Measurements from ENCODE around the gene EHD2. TPM values are rescaled to one million over a fixed set of nuclear protein-coding genes. Genes with fewer than 3 reads are reported as not detected.

EHD2 gene
- total RNA-seq, 6 experiments from 2014 or later: 321 to 395 (median 334) TPM

DNA sequence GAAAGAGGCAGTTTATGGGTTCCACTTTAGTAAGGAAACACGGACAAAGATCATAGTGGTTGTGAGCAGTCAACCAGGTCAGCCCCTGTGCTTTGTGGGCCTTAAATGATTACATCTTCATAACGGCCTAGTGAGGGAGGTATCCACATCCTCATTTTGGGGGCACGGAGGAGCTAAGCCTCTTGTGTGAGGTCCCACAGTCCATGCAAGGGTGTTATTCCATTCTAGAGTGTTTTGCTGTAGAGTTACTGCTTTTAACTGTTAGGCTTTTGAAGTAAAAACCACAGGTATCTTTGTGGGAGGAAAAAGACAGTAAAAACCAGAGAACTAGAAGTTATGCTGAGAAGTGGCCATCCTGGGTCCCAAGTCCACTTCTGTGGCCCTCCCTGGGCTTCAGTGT, 36.1 kb downstream of the EHD2 start:
- H3K9me3 Mint-ChIP-seq: 0 out of 2 replicates have a peak, but pooled peaks cover 4% of the 10 kb centered on the region
- H3K27ac Mint-ChIP-seq: no peak overlapping the region; the same call in 1 of the 2 replicates
- peaks cover 36% of the 10 kb centered on the region for H3K36me3 Mint-ChIP-seq (ENCODE audit: low read depth)
- H3K27me3 Mint-ChIP-seq (ENCODE audit: insufficient read depth): peaks cover 36% of the 10 kb centered on the region
- no peak overlapping the region for H3K4me3 Mint-ChIP-seq
- DNase-seq: no peak
- H3K4me1 Mint-ChIP-seq (ENCODE audit: low read depth): peaks cover 14% of the 10 kb centered on the region
- TF ChIP-seq, protein P1, sequence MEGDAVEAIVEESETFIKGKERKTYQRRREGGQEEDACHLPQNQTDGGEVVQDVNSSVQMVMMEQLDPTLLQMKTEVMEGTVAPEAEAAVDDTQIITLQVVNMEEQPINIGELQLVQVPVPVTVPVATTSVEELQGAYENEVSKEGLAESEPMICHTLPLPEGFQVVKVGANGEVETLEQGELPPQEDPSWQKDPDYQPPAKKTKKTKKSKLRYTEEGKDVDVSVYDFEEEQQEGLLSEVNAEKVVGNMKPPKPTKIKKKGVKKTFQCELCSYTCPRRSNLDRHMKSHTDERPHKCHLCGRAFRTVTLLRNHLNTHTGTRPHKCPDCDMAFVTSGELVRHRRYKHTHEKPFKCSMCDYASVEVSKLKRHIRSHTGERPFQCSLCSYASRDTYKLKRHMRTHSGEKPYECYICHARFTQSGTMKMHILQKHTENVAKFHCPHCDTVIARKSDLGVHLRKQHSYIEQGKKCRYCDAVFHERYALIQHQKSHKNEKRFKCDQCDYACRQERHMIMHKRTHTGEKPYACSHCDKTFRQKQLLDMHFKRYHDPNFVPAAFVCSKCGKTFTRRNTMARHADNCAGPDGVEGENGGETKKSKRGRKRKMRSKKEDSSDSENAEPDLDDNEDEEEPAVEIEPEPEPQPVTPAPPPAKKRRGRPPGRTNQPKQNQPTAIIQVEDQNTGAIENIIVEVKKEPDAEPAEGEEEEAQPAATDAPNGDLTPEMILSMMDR (IDR thresholded peaks at IDR 0.05): no peak

DNA sequence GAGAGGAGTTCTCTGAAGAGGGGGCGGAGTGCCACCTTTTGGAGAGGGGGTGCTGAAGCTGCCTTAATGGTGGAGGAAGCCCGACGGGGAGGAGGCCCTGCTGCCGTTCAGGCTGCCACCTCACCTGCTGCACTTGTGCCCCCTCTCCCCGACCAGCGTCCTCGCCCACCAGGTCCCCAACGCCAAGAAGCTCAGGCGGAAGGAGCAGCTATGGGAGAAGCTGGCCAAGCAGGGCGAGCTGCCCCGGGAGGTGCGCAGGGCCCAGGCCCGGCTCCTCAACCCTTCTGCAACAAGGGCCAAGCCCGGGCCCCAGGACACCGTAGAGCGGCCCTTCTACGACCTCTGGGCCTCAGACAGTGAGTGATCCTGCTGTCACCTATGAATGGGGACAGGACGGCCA, 37.5 kb downstream of the EHD2 start:
- no peak for DNase-seq
- TF ChIP-seq, protein P1 (IDR thresholded peaks at IDR 0.05): no peak
- no peaks in the 10 kb centered on the region for H3K9me3 Mint-ChIP-seq
- peaks cover 24% of the 10 kb centered on the region for H3K27me3 Mint-ChIP-seq (ENCODE audit: insufficient read depth)
- H3K36me3 Mint-ChIP-seq (ENCODE audit: low read depth): peaks cover 36% of the 10 kb centered on the region
- H3K4me3 Mint-ChIP-seq: no peak overlapping the region
- peak overlapping the region; percentile 40; the same call in 1 of the 2 replicates for H3K27ac Mint-ChIP-seq
- peaks cover 6% of the 10 kb centered on the region for H3K4me1 Mint-ChIP-seq (ENCODE audit: low read depth)

DNA sequence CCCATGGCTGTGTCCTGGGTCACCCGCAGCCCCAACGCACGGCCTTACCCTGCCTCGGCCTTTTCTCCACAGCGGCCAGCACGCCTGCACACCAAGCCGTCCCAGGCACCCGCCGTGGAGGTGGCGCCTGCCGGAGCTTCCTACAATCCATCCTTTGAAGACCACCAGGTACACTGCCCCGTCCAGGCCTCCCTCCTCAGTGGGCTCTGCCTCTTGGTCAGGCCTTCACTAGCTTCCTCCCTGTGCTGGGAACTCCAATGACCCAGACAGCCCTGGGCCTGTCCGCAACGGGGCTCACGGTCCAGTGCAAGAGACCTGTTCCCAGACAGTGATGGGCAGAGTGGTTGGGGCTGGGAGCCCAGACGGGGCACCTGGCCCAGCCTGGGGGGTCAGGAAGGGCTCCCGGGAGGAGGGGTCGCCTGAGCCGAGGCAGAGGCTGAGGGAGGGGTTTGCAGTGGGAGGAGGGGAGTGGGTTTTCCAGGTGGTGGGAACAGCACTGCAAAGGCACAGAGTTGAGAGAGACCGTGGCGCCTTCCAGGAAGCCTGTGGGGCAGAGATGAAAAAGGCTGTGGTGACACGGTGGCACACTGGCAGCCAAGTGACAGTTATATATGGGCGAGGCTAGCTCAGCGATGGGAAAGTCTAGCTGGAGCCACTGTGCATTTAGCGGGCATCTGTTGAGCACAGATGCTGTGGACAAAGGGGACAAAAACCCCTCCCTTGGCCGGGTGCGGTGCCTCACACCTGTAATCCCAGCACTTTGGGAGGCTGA, 39.4 kb downstream of the EHD2 start:
- Mint-ChIP-seq H3K27me3 (ENCODE audit: insufficient read depth) (peaks cover 30% of the 10 kb centered on the region), H3K36me3 (ENCODE audit: low read depth) (peaks cover 42% of the 10 kb centered on the region), H3K4me1 (ENCODE audit: low read depth) (no peaks in the 10 kb centered on the region), H3K4me3 (no peak overlapping the region), H3K27ac (no peak overlapping the region), H3K9me3 (no peaks in the 10 kb centered on the region)
- TF ChIP-seq, protein P1 (IDR thresholded peaks at IDR 0.05): no peak
- no peak for DNase-seq

DNA sequence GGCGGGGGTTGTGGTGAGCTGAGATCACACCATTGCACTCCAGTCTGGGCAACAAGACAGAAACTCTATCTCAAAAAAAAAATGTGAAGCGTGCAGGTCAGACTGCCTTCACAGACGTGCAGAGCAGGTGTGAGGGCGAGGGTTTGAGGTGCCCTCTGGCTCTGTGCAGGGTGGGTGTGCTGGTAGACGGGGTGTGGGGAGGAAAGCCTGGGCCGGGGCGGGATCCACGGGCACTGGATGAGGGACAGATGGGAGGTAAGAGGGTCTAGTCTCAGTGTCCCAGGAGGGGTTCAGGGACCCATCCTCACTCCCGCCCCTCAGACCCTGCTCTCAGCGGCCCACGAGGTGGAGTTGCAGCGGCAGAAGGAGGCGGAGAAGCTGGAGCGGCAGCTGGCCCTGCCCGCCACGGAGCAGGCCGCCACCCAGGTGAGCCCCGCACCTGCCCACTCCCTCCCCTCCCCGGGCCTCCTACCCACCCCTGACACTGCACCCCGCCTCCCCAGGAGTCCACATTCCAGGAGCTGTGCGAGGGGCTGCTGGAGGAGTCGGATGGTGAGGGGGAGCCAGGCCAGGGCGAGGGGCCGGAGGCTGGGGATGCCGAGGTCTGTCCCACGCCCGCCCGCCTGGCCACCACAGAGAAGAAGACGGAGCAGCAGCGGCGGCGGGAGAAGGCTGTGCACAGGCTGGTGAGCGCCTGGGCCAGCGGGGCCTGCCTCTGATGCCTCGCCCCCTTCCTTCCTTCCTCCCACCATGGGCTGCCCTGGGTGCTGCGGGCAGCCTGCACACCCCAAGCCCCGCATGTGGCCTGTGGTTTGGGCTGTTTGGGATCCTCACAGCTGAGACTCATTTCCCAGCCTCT, 41.2 kb downstream of the EHD2 start:
- no peak overlapping the region; the same call in 1 of the 2 replicates for H3K4me3 Mint-ChIP-seq

DNA sequence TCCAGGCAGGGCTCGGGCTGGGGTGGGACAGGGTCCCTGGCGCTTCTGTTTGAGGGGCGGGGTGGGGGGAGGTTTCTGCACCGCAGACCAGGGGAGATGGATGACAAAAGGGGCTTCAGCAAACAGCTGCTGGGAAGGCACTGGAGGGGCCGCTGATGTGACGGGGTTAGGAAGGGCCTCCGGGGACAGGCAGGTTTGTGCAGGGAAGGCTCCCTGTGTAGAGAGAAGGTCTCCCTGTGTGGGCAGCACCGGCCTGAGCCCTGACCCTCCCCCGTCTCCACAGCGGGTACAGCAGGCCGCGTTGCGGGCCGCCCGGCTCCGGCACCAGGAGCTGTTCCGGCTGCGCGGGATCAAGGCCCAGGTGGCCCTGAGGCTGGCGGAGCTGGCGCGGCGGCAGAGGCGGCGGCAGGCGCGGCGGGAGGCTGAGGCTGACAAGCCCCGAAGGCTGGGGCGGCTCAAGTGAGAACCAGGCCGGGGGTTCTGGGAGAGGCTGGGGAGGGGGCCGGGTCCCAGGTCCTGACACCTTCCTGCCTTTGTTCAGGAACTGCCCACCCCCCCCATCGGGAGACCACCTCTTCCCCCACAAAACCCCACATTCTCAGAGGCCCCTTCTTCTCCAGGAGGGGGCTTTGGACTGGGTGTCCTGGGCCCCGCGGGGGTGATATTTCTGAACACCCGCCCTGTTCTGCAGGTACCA, 42.0 kb downstream of the EHD2 start:
- H3K36me3 Mint-ChIP-seq (ENCODE audit: low read depth): peaks cover 49% of the 10 kb centered on the region

More for the DNA sequence above, 41.2 kb downstream of the EHD2 start:
- DNase-seq: no peak
- TF ChIP-seq, protein P1 (IDR thresholded peaks at IDR 0.05): no peak
- Mint-ChIP-seq H3K27ac (no peak overlapping the region), H3K9me3 (no peaks in the 10 kb centered on the region), H3K36me3 (ENCODE audit: low read depth) (peaks cover 47% of the 10 kb centered on the region), H3K27me3 (ENCODE audit: insufficient read depth) (peaks cover 25% of the 10 kb centered on the region), H3K4me1 (ENCODE audit: low read depth) (no peaks in the 10 kb centered on the region)

More for the DNA sequence above, 42.0 kb downstream of the EHD2 start:
- no peak overlapping the region for H3K4me3 Mint-ChIP-seq
- TF ChIP-seq, protein P1 (IDR thresholded peaks at IDR 0.05): no peak
- peaks cover 25% of the 10 kb centered on the region for H3K27me3 Mint-ChIP-seq (ENCODE audit: insufficient read depth)
- no peaks in the 10 kb centered on the region for H3K4me1 Mint-ChIP-seq (ENCODE audit: low read depth)
- no peaks in the 10 kb centered on the region for H3K9me3 Mint-ChIP-seq
- H3K27ac Mint-ChIP-seq: no peak overlapping the region
- DNase-seq: no peak
